ENCODE measurements around the gene MYBPC1. TPM values are rescaled to one million over a fixed set of nuclear protein-coding genes. Genes with fewer than 3 reads are reported as not detected.

The MYBPC1 gene
- total RNA-seq, 1 donor from 2014 or later: not detected

DNA sequence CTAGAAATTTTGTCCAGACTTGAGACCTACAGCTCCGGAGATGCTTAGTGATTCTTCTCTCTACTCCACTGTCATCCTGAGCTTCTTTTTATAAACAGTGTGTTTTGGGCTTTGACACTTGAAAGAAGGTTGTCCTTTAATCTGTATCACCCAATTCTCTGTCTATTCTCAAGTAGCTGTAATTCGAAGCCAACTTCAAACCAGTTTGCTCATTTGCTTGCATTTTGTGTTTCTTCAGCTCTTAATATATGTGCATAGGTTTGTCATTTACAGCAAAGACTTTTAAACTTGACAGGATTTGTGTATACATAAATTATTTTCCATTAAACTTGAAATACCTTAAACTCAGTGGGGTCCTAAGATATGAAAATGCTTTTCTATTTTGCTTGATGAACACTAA lies 16.4 kb upstream of the MYBPC1 start:
- no peak for DNase-seq (ENCODE audit: low spot score)
- Mint-ChIP-seq H3K36me3 (ENCODE audit: low read depth) (no peaks in the 10 kb centered on the region), H3K27ac (no peak overlapping the region), H3K4me1 (ENCODE audit: low read depth) (no peaks in the 10 kb centered on the region), H3K27me3 (ENCODE audit: insufficient read depth) (peaks cover 11% of the 10 kb centered on the region), H3K9me3 (no peaks in the 10 kb centered on the region), H3K4me3 (no peak overlapping the region)
- intact Hi-C loops (cut with micrococcal nuclease): no loop called here

DNA sequence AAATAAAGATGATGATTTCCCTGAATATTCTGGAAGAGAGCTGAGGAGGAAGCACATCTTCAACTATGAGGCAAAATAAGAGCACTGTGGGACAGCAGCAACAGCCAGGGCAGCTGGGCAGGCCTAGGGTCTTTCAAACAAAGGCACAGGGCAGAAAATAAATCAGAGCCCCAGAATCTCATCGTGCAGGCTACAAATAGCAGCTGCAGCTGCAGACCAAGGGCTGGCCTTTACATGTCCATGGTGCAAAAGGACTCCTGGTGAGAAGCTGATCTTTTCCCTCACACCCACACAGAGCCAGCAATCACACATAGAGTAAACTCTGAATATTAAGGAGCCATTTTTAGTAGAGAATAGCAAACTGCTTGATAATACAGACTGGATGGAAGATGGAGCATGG lies 13.6 kb upstream of the MYBPC1 start:
- intact Hi-C loops (cut with micrococcal nuclease): no loop called here
- Mint-ChIP-seq H3K27me3 (ENCODE audit: insufficient read depth) (peaks cover 8% of the 10 kb centered on the region), H3K4me3 (no peak overlapping the region), H3K36me3 (ENCODE audit: low read depth) (no peaks in the 10 kb centered on the region), H3K9me3 (no peaks in the 10 kb centered on the region), H3K27ac (no peak overlapping the region), H3K4me1 (ENCODE audit: low read depth) (no peaks in the 10 kb centered on the region)
- no peak for DNase-seq (ENCODE audit: low spot score)

DNA sequence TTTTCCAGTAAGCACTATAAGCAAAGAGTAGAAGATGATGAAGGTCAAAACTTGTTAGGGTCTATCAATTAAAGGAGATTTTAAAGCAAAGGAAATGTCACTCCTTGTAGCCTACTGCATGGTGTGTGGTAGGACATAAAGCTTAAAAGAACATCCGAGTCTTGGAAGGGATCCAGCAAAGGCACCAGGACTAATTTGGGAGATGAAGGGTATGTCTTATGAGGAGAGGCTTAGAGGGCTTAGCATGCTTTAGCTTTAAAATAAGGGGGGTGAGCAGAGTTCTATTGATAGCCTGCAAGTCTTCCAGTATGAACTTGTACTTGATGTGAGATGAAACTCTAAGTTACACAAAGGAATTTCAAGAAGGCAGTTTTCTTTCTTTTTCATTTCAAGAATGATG lies 11.8 kb upstream of the MYBPC1 start:
- no peak overlapping the region for H3K27ac Mint-ChIP-seq
- intact Hi-C loops (cut with micrococcal nuclease): no loop called here
- H3K9me3 Mint-ChIP-seq: no peaks in the 10 kb centered on the region

DNA sequence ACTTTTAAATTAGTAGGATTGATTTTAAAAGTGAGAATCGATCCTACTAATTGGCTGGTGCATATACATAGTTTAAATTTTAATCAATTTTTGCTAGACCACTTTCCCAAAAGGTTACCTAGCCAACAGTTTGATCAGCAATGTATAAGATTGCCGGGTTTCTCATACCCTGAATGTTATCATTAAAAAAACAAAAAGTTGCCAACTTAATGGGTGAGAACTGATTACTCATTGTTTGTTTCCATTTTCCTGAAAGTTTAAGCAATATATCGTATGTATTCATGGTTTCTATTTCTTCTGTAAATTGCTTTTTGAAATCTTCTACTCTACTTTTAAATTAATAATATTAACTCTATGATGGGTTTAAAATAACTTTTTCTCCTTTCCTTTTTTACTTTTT lies 4.4 kb upstream of the MYBPC1 start:
- Mint-ChIP-seq H3K4me3 (no peak overlapping the region), H3K9me3 (no peaks in the 10 kb centered on the region), H3K27me3 (ENCODE audit: insufficient read depth) (peaks cover 6% of the 10 kb centered on the region), H3K36me3 (ENCODE audit: low read depth) (no peaks in the 10 kb centered on the region), H3K27ac (no peak overlapping the region), H3K4me1 (ENCODE audit: low read depth) (no peaks in the 10 kb centered on the region)
- intact Hi-C loops (cut with micrococcal nuclease): no loop called here
- DNase-seq (ENCODE audit: low spot score): no peak

More for the DNA sequence above, 11.8 kb upstream of the MYBPC1 start:
- no peaks in the 10 kb centered on the region for H3K36me3 Mint-ChIP-seq (ENCODE audit: low read depth)
- DNase-seq (ENCODE audit: low spot score): no peak
- H3K4me1 Mint-ChIP-seq (ENCODE audit: low read depth): no peaks in the 10 kb centered on the region
- H3K4me3 Mint-ChIP-seq: no peak overlapping the region
- peaks cover 7% of the 10 kb centered on the region for H3K27me3 Mint-ChIP-seq (ENCODE audit: insufficient read depth)

DNA sequence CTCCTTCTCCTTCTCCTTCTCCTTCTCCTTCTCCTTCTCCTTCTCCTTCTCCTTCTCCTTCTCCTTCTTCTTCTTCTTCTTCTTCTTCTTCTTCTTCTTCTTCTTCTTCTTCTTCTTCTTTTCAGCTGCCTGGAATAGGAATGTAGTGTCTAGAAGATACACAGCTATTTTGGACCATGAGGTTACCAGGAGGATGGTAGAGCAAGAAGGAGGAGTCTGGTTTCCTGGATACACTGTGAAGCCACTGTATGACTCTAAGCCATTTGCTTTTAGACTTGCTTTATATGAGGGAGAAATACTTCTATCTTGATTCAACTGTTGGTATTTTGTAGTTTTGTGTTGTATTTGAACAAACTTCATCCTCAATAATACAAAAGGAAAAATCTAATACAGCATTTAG lies 3.0 kb upstream of the MYBPC1 start:
- no peaks in the 10 kb centered on the region for H3K4me1 Mint-ChIP-seq (ENCODE audit: low read depth)
- H3K9me3 Mint-ChIP-seq: no peaks in the 10 kb centered on the region
- H3K36me3 Mint-ChIP-seq (ENCODE audit: low read depth): no peaks in the 10 kb centered on the region
- no peak for DNase-seq (ENCODE audit: low spot score)
- H3K27ac Mint-ChIP-seq: no peak overlapping the region
- intact Hi-C loops (cut with micrococcal nuclease): no loop called here
- H3K27me3 Mint-ChIP-seq (ENCODE audit: insufficient read depth): peaks cover 6% of the 10 kb centered on the region
- H3K4me3 Mint-ChIP-seq: no peak overlapping the region

DNA sequence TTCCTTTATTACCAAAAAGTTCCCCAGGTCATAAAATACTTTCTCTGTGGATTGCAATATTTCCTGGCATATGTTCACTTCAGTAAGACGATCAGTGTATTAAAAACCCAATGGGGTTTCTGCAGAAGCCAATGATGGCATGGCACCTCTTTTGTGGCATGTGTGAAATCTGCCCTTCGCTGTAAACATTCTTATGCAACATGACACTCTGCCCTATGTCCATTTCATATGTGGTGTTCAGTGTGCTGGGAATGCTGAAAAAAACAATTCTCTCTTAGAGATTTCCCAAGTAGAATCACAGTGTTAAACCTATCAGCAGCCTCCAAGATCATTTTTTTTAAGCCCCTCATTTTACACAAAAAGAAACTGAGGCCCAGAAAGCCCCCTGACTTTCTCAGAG lies 2.3 kb upstream of the MYBPC1 start:
- Mint-ChIP-seq H3K9me3 (no peaks in the 10 kb centered on the region), H3K4me1 (ENCODE audit: low read depth) (no peaks in the 10 kb centered on the region), H3K27me3 (ENCODE audit: insufficient read depth) (peaks cover 6% of the 10 kb centered on the region), H3K4me3 (no peak overlapping the region), H3K27ac (no peak overlapping the region), H3K36me3 (ENCODE audit: low read depth) (no peaks in the 10 kb centered on the region)
- intact Hi-C loops (cut with micrococcal nuclease): no loop called here
- DNase-seq (ENCODE audit: low spot score): no peak

DNA sequence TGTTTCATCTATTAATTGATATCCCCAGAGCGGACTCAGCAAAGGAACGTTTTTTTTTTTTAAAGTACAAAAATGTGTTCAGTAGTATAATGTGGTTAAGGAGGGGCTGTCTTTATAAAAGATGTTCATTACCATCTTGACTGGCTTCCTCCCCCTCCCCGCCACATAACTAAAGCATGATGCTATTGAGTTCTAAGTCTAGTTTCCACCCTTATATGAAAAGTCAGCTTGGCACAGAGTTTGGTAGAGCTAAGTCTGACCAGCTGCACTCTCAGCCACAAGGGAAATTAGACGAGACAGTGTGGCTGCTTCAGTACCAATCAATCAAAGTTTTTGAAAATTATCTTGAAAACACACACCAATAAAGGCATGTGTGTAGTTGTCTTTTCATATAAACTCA lies 1.9 kb upstream of the MYBPC1 start:
- no peaks in the 10 kb centered on the region for H3K4me1 Mint-ChIP-seq (ENCODE audit: low read depth)
- H3K27ac Mint-ChIP-seq: no peak overlapping the region
- H3K4me3 Mint-ChIP-seq: no peak overlapping the region
- H3K9me3 Mint-ChIP-seq: no peaks in the 10 kb centered on the region
- peaks cover 6% of the 10 kb centered on the region for H3K27me3 Mint-ChIP-seq (ENCODE audit: insufficient read depth)
- DNase-seq (ENCODE audit: low spot score): no peak
- no peaks in the 10 kb centered on the region for H3K36me3 Mint-ChIP-seq (ENCODE audit: low read depth)
- intact Hi-C loops (cut with micrococcal nuclease): no loop called here

DNA sequence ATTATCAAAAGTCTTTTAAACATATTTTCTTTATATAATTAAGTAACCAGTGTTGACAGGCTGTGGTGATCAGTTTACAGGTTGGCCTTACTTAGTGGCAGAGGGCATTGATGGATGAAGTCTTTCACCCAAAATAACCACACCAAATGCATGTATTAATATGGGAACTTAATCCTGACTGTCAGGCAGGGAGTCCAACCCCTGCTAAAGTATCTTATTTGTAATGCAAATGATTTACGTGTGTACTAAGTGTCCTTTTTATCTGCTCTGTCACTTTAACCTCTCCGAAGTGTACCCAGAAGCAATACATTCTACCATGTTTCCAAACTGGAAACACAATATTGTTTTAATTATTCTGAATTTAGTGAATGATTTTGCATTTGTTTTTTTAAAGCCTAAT lies 1.4 kb downstream of the MYBPC1 start:
- peaks cover 2% of the 10 kb centered on the region for H3K27me3 Mint-ChIP-seq (ENCODE audit: insufficient read depth)
- DNase-seq (ENCODE audit: low spot score): no peak
- no peak overlapping the region for H3K4me3 Mint-ChIP-seq
- H3K4me1 Mint-ChIP-seq (ENCODE audit: low read depth): no peaks in the 10 kb centered on the region
- intact Hi-C loops (cut with micrococcal nuclease): no loop called here
- no peak overlapping the region for H3K27ac Mint-ChIP-seq
- H3K36me3 Mint-ChIP-seq (ENCODE audit: low read depth): no peaks in the 10 kb centered on the region
- no peaks in the 10 kb centered on the region for H3K9me3 Mint-ChIP-seq

DNA sequence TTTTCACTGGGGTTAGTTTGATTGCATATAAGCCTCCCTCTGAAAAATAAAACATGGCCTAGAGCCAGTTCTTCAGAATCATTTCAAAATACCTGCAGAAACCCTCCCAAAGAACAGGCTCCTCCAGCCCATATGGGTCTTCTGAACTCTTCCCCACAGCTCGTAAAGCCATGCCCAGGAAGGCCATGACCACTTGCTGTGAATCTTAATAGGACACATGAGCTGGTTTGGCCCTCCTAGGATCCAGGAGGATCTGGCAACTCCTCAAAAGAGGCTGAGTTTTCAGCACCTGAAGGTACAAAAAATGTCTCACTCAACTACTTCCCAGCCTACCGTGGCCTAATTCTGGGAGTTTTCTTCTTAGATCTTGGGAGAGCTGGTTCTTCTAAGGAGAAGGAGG lies 2.4 kb downstream of the MYBPC1 start:
- no peak overlapping the region for H3K27ac Mint-ChIP-seq
- no peaks in the 10 kb centered on the region for H3K4me1 Mint-ChIP-seq (ENCODE audit: low read depth)
- intact Hi-C loops (cut with micrococcal nuclease): no loop called here
- no peak overlapping the region for H3K4me3 Mint-ChIP-seq
- H3K36me3 Mint-ChIP-seq (ENCODE audit: low read depth): no peaks in the 10 kb centered on the region
- no peaks in the 10 kb centered on the region for H3K9me3 Mint-ChIP-seq
- peaks cover 2% of the 10 kb centered on the region for H3K27me3 Mint-ChIP-seq (ENCODE audit: insufficient read depth)
- no peak for DNase-seq (ENCODE audit: low spot score)

DNA sequence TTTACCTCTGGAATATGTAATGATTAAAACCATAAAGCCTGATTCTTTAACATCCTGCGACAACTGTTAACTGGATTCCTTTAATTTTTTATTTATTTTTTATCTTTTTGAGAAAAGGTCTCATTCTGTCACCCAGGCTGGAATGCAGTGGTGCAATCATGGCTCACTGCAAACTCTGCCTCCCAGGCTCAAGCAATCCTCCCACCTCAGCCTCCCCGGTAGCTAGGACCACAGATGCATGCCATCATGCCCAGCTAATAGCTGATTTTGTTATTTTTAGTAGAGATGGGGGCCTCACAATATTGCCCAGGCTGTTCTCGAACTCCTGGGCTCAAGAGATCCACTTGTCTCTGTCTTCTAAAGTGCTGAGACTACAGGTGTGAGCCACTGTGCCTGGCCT lies 3.7 kb downstream of the MYBPC1 start:
- Mint-ChIP-seq H3K36me3 (ENCODE audit: low read depth) (no peaks in the 10 kb centered on the region), H3K9me3 (no peaks in the 10 kb centered on the region), H3K4me1 (ENCODE audit: low read depth) (no peaks in the 10 kb centered on the region), H3K27ac (no peak overlapping the region), H3K4me3 (no peak overlapping the region), H3K27me3 (ENCODE audit: insufficient read depth) (no peaks in the 10 kb centered on the region)
- intact Hi-C loops (cut with micrococcal nuclease): no loop called here
- DNase-seq (ENCODE audit: low spot score): no peak

DNA sequence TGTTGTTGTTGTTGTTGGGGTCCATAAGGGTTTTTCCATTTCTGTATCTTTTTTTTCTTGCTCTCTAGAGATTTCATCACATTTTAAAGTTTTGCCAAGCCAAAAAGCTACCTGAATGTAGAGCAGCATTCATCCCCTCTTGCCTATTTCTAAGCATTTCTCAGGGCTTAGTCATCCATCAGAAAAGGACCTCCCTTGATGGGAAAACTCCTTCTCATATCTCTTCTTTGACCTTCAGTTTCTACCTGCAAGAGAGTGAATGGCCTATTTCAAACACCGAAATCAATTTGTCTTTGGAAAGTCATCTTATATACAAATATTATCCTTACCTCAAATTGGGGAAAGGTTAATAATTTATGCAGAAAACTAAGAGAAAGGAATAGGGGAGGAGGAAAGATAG lies 4.5 kb downstream of the MYBPC1 start:
- no peak overlapping the region for H3K4me3 Mint-ChIP-seq
- no peaks in the 10 kb centered on the region for H3K4me1 Mint-ChIP-seq (ENCODE audit: low read depth)
- H3K27me3 Mint-ChIP-seq (ENCODE audit: insufficient read depth): no peaks in the 10 kb centered on the region
- no peaks in the 10 kb centered on the region for H3K36me3 Mint-ChIP-seq (ENCODE audit: low read depth)
- H3K27ac Mint-ChIP-seq: no peak overlapping the region
- no peak for DNase-seq (ENCODE audit: low spot score)
- H3K9me3 Mint-ChIP-seq: no peaks in the 10 kb centered on the region
- intact Hi-C loops (cut with micrococcal nuclease): no loop called here

DNA sequence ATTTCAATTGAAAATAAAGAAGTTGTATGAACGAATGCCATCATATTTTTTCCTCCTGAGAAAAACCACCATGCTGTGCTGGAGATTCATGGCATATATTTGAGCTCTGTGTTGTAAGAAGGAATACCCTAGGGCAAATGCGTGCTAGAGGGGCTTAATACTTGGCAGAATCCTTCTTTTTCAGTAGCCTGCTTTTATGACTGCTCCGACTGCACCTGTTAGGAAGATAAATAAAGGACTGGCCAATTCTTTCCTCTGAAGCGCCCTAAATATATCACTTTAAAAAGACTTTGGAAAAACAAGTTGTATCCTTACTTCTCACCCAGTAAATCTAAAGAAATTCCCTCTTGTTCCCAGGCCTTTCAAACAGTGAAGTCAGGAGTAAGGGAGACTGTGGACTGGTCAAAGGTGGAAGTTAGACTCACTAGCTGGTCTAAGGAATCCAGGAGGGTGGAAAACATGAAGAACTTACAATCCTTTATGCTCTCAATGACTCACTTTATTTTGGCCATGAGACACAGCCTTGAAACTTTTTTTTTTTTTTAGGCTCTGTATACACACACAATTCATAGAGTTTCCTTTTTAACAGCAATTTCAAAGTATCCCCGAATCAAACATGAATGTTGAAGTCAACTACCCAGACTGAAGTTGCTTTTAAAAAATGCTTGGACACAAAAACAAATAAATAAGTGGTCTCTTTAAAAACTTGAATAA lies 5.2 kb downstream of the MYBPC1 start:
- no peaks in the 10 kb centered on the region for H3K27me3 Mint-ChIP-seq (ENCODE audit: insufficient read depth)
- H3K9me3 Mint-ChIP-seq: no peaks in the 10 kb centered on the region
- no peak for DNase-seq (ENCODE audit: low spot score)
- no peaks in the 10 kb centered on the region for H3K4me1 Mint-ChIP-seq (ENCODE audit: low read depth)
- intact Hi-C loops (cut with micrococcal nuclease): no loop called here
- no peak overlapping the region for H3K27ac Mint-ChIP-seq
- H3K4me3 Mint-ChIP-seq: no peak overlapping the region
- H3K36me3 Mint-ChIP-seq (ENCODE audit: low read depth): no peaks in the 10 kb centered on the region

DNA sequence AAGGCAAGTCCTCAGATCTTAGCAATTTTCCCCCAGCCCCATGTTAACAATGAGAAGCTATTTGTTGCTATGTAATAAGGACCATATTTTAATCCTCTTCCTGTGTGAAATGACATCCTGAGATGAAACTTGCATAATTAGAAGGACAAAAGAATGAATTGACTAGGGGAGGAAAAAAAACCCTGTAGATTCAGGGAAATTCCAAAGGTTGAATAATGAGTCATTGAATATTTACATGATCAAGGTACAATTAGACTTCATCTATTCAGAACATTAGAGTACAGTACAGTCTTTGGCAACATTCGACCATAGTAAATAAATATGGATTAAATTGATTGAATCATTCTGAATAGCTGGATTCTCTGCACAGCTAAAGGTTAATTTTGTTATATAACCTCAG lies 9.4 kb downstream of the MYBPC1 start:
- H3K27ac Mint-ChIP-seq: no peak overlapping the region
- no peaks in the 10 kb centered on the region for H3K36me3 Mint-ChIP-seq (ENCODE audit: low read depth)
- H3K4me3 Mint-ChIP-seq: no peak overlapping the region
- intact Hi-C loops (cut with micrococcal nuclease): no loop called here
- no peaks in the 10 kb centered on the region for H3K9me3 Mint-ChIP-seq
- no peaks in the 10 kb centered on the region for H3K27me3 Mint-ChIP-seq (ENCODE audit: insufficient read depth)
- no peak for DNase-seq (ENCODE audit: low spot score)
- no peaks in the 10 kb centered on the region for H3K4me1 Mint-ChIP-seq (ENCODE audit: low read depth)

DNA sequence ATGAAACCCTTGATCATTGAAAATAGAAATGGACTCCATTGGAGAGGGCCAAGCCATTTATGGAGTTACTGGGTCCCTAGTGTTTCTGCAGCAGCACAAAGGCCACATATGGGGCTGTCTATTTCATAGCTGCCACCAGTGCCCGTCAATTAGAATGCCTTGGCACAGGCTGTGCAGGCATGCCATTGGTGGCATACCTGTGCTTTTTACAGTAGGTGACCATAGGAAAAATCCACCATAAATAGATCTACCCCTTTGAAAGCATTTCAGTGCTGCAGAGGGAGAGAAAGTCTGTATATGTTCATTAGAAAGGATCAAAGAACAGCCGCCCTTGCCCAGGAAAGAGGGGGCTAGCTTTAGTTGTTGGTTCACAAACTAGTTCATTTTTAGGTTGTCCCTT lies 13.1 kb downstream of the MYBPC1 start:
- H3K9me3 Mint-ChIP-seq: no peaks in the 10 kb centered on the region
- no peaks in the 10 kb centered on the region for H3K27me3 Mint-ChIP-seq (ENCODE audit: insufficient read depth)
- no peak overlapping the region for H3K27ac Mint-ChIP-seq
- DNase-seq (ENCODE audit: low spot score): no peak
- no peaks in the 10 kb centered on the region for H3K4me1 Mint-ChIP-seq (ENCODE audit: low read depth)
- intact Hi-C loops (cut with micrococcal nuclease): no loop called here
- no peaks in the 10 kb centered on the region for H3K36me3 Mint-ChIP-seq (ENCODE audit: low read depth)
- no peak overlapping the region for H3K4me3 Mint-ChIP-seq
